ENCODE data around the gene MATN3. TPM values are rescaled to one million over a fixed set of nuclear protein-coding genes. Genes with fewer than 3 reads are reported as not detected.

The MATN3 gene
- total and polyA plus RNA-seq, 9 of the 15 experiments (the other 6 are each of a cell fraction or from before 2014, with no cell fraction given) = not detected

GRCh38 chr2:19989667-19990415 lies 22.6 kb downstream of the MATN3 start, which contains the start of gene WDR35 (continued):
- TF ChIP-seq MYBL2 (IDR thresholded peaks at IDR 0.05; ENCODE audit: low read depth) = no peak
- TF ChIP-seq MYBL2 (CRISPR knock-in tag; IDR thresholded peaks at IDR 0.05; ENCODE audit: borderline replicate concordance) = no peak
- no peak for TF ChIP-seq TCFL5 (CRISPR knock-in tag; conservative IDR thresholded peaks at IDR 0.05)
- peak in 1 of 2 experiments; percentile 63; a peak in 1 of 4 replicates for TF ChIP-seq CSDE1 (IDR thresholded peaks at IDR 0.05)
- no peak for TF ChIP-seq TAF7 (tag; IDR thresholded peaks at IDR 0.05)
- no peak for TF ChIP-seq SMARCC2 (IDR thresholded peaks at IDR 0.05; ENCODE audit: low read depth)
- no peak for TF ChIP-seq PCBP1 (IDR thresholded peaks at IDR 0.05; ENCODE audit: low read depth, low read length, poor library complexity, severe bottlenecking)
- TF ChIP-seq ZNF449 (CRISPR knock-in tag; IDR thresholded peaks at IDR 0.05) = no peak
- peak; percentile 91 for TF ChIP-seq ZBTB40 (IDR thresholded peaks at IDR 0.05)
- TF ChIP-seq ZBTB40 (CRISPR knock-in tag; IDR thresholded peaks at IDR 0.05) = no peak
- TF ChIP-seq CXXC5 (CRISPR knock-in tag; IDR thresholded peaks at IDR 0.05) = peak; percentile 22; the same call in 1 of the 2 replicates
- TF ChIP-seq CBFA2T3 (IDR thresholded peaks at IDR 0.05) = no peak
- no peak for TF ChIP-seq ZNF316 (IDR thresholded peaks at IDR 0.05)
- no peak for TF ChIP-seq ZNF75A (CRISPR knock-in tag; IDR thresholded peaks at IDR 0.05)
- TF ChIP-seq PHB2 (IDR thresholded peaks at IDR 0.05; ENCODE audit: low read depth) = no peak
- no peak for TF ChIP-seq NFATC3 (IDR thresholded peaks at IDR 0.05)
- no peak for TF ChIP-seq ZNF444 (CRISPR knock-in tag; IDR thresholded peaks at IDR 0.05)
- TF ChIP-seq ELF4 (CRISPR knock-in tag; IDR thresholded peaks at IDR 0.05) = no peak
- TF ChIP-seq EP300 (IDR thresholded peaks at IDR 0.05; ENCODE audit: low read length) = no peak; the same call in 1 of the 2 replicates
- no peak for TF ChIP-seq KLF13 (tag; IDR thresholded peaks at IDR 0.05; ENCODE audit: borderline replicate concordance, low read depth)

All from K562 (cell line).